Psoas muscle (tissue), 8 donors: ENCODE measurements around the gene DPEP1. TPM values are rescaled to one million over a fixed set of nuclear protein-coding genes. Genes with fewer than 3 reads are reported as not detected.

Source experiments
- ATAC-seq, 4 donors: fragments of 200-7000 bp; cut with Tn5 transposase; one replicate each; pipeline ENCODE4 v1.9.1; 2020; ENCODE audit warnings: moderate library complexity in 3 of 4, mild to moderate bottlenecking in 2 of 4
- DNase-seq, 2 donors: peaks; one replicate each; pipeline ENCODE4 v3.0.0-alpha.2; 2020
- H3K27ac ChIP-seq: fragments of 200-600 bp; one replicate; pipeline ENCODE4 v1.8.0; 2022
- H3K27me3 ChIP-seq, 3 donors: fragments of 200-600 bp in 1 of 3; one replicate each; pipeline versions ENCODE4 v1.6.1 to v1.8.0; 2013 to 2022; ENCODE audit warnings: low read length in 2 of 3, mild to moderate bottlenecking in 2 of 3, moderate library complexity in 1 of 3; ENCODE audit not compliant: insufficient read depth in 3 of 3
- H3K36me3 ChIP-seq, 2 donors: fragments of 200-600 bp in 1 of 2; one replicate each; pipeline versions ENCODE4 v1.6.1 to v1.8.0; 2013 to 2022; ENCODE audit warnings: low read depth in 1 of 2, mild to moderate bottlenecking in 1 of 2, moderate library complexity in 1 of 2; ENCODE audit not compliant: insufficient read depth in 1 of 2
- H3K4me1 ChIP-seq: fragments of 200-600 bp; one replicate; pipeline ENCODE4 v1.8.0; 2022
- H3K4me3 ChIP-seq: fragments of 200-600 bp; one replicate; pipeline ENCODE4 v1.8.0; 2022; ENCODE audit warnings: mild to moderate bottlenecking
- H3K9me3 ChIP-seq: fragments of 200-600 bp; one replicate; pipeline ENCODE4 v1.8.0; 2022
- CTCF ChIP-seq: fragments of 200-600 bp; IDR thresholded peaks from one replicate; pipeline ENCODE4 v1.8.0; 2022; ENCODE audit warnings: antibody characterized with exemption
- WGBS, 3 donors: extraction: QIAGEN DNeasy Blood & Tissue Kit; methylation state at CpG; one replicate each; pipeline versions ENCODE4 v1.1.6 to v1.1.7; 2013; 5-methylcytosine and 5-hydroxymethylcytosine counted together
- intact Hi-C, 2 donors: fragments of 100-400 bp; cut with DNase I; formaldehyde crosslinking; loops; one replicate each; pipeline versions ENCODE4 v1.11.0 to v1.14.2; 2022
- polyA plus RNA-seq, 3 donors: library from polyadenylated mRNA; stranded (reverse); fragments of 200-250 nt; gene quantifications; one replicate each; pipeline ENCODE4 v1.2.3, GENCODE V29; 2013
- total RNA-seq, 4 donors: library from RNA; stranded (reverse); fragmentation: NEBNext Ultra II Directional in 2 of 4; extraction: Animal tissue kit (Norgen Biotek cat#: 25700) in 2 of 4; gene quantifications; one replicate each; pipeline versions ENCODE4 v1.2.1 to v1.2.4, GENCODE V29; 2021 to 2023
- donor health status: healthy with polysubstance abuse.
- donor health status: DM: no; HTN: no; CAD: no; lungs with moderate emphysema.
- donor health status: Bipolar disorder and iron deficiency.
- donor health status: healthy.
- donor health status: DM: yes; HTN: yes; CAD: no.
- donor health status: DM: no; HTN: no; CAD: no.
- donor health status: DM: no; HTN: no; CAD: no.
- donor health status: DM: yes; HTN: yes; CAD: no.

The DPEP1 gene
- total and polyA plus RNA-seq, 7 donors = 0.04 to 0.16 TPM; not detected in 5

GRCh38 chr16:89618109-89618998, 4.9 kb downstream of the DPEP1 start:
- Histone ChIP-seq H3K27ac (no peak overlapping the region), H3K27me3 (peaks cover 0 to 41% (median 7%) of the 10 kb centered on the region in 3 donors), H3K36me3 (no peaks in the 10 kb centered on the region), H3K4me3 (no peak overlapping the region), H3K4me1 (no peaks in the 10 kb centered on the region), H3K9me3 (no peaks in the 10 kb centered on the region)
- WGBS, 3 donors = 37 to 52% (median 48%) methylated on average over 15 to 16 of the region's 16 CpGs
- no peak for DNase-seq
- TF ChIP-seq CTCF = no peak
- intact Hi-C loops = no loop called here
- no peak for ATAC-seq

GRCh38 chr16:89619840-89620239, 6.4 kb downstream of the DPEP1 start:
- WGBS, 3 donors = 27 to 38% (median 29%) methylated on average over 12 of the region's 12 CpGs
- Histone ChIP-seq H3K9me3 (no peaks in the 10 kb centered on the region), H3K4me1 (no peaks in the 10 kb centered on the region), H3K36me3 (no peaks in the 10 kb centered on the region), H3K4me3 (no peak overlapping the region), H3K27ac (no peak overlapping the region), H3K27me3 (peaks cover 0 to 54% (median 7%) of the 10 kb centered on the region in 3 donors)
- intact Hi-C loops = no loop called here
- TF ChIP-seq CTCF = no peak
- DNase-seq (no peak), ATAC-seq (no peak)

- H3K9me3 ChIP-seq = no peaks in the 10 kb centered on the region
- 50 to 59% (median 51%) methylated on average over 16 of the region's 16 CpGs for WGBS, 3 donors
- TF ChIP-seq CTCF = no peak
- no peak overlapping the region for H3K4me3 ChIP-seq
- ATAC-seq = no peak
- H3K27ac ChIP-seq = no peak overlapping the region
- DNase-seq = no peak
- intact Hi-C loops = no loop called here
- peaks cover 0 to 48% (median 7%) of the 10 kb centered on the region in 3 donors for H3K27me3 ChIP-seq
- H3K36me3 ChIP-seq = no peaks in the 10 kb centered on the region
- H3K4me1 ChIP-seq = no peaks in the 10 kb centered on the region
Observed at GRCh38 chr16:89620406-89620841, 7.0 kb downstream of the DPEP1 start.

GRCh38 chr16:89621136-89621697, 7.8 kb downstream of the DPEP1 start:
- ATAC-seq = no peak
- TF ChIP-seq CTCF = no peak
- Histone ChIP-seq H3K27ac (no peak overlapping the region), H3K36me3 (no peaks in the 10 kb centered on the region), H3K4me1 (no peaks in the 10 kb centered on the region), H3K27me3 (peaks cover 0 to 55% (median 7%) of the 10 kb centered on the region in 3 donors), H3K4me3 (no peak overlapping the region), H3K9me3 (no peaks in the 10 kb centered on the region)
- 71 to 75% (median 75%) methylated on average over 15 to 18 of the region's 18 CpGs for WGBS, 3 donors
- no peak for DNase-seq
- intact Hi-C loops = no loop called here
